ENCODE results near the gene THSD7A. TPM values are rescaled to one million over a fixed set of nuclear protein-coding genes. Genes with fewer than 3 reads are reported as not detected.
A peak's percentile ranks its signal among the peaks of the same experiment; 100 is the strongest.

Gene THSD7A
- total RNA-seq, 2 donors from 2014 or later: 2.0 to 2.4 TPM

GRCh38 chr7:11667810-11668185 is 164.2 kb downstream of the THSD7A start:
- no peak for ATAC-seq

GRCh38 chr7:11667071-11667809 is 164.8 kb downstream of the THSD7A start:
- no peak for DNase-seq
- ATAC-seq: no peak
- intact Hi-C loops (cut with DNase I): no loop called here

More at GRCh38 chr7:11667810-11668185, 164.2 kb downstream of the THSD7A start:
- intact Hi-C loops (cut with DNase I): no loop called here
- no peak for DNase-seq

- DNase-seq: no peak
- intact Hi-C loops (cut with DNase I): no loop called here
- no peak for ATAC-seq
These were observed 166.6 kb downstream of the THSD7A start for GRCh38 chr7:11665357-11665756.

- no peak for ATAC-seq
- intact Hi-C loops (cut with DNase I): no loop called here
These were observed 176.4 kb downstream of the THSD7A start for GRCh38 chr7:11655642-11656041.

GRCh38 chr7:11655163-11655562 is 176.8 kb downstream of the THSD7A start:
- ATAC-seq (no peak), DNase-seq (no peak)
- intact Hi-C loops (cut with DNase I): no loop called here

More at GRCh38 chr7:11655642-11656041, 176.4 kb downstream of the THSD7A start:
- no peak for DNase-seq

GRCh38 chr7:11650500-11650899 is 181.5 kb downstream of the THSD7A start:
- ATAC-seq: no peak
- intact Hi-C loops (cut with DNase I): no loop called here

GRCh38 chr7:11650030-11650429 is 182.0 kb downstream of the THSD7A start:
- DNase-seq (no peak), ATAC-seq (no peak)
- intact Hi-C loops (cut with DNase I): no loop called here

More at GRCh38 chr7:11650500-11650899, 181.5 kb downstream of the THSD7A start:
- DNase-seq: no peak

- ATAC-seq: peak in 1 of 2 donors; percentile 77
- intact Hi-C loops (cut with DNase I): no loop called here
These were observed 183.0 kb downstream of the THSD7A start for GRCh38 chr7:11648980-11649379.

GRCh38 chr7:11648101-11648500 is 183.9 kb downstream of the THSD7A start:
- ATAC-seq (no peak), DNase-seq (no peak)
- intact Hi-C loops (cut with DNase I): no loop called here

More at GRCh38 chr7:11648980-11649379, 183.0 kb downstream of the THSD7A start:
- DNase-seq: no peak

GRCh38 chr7:11642841-11643240 is 189.2 kb downstream of the THSD7A start:
- intact Hi-C loops (cut with DNase I): no loop called here
- DNase-seq (no peak), ATAC-seq (no peak)

- DNase-seq (no peak), ATAC-seq (no peak)
- intact Hi-C loops (cut with DNase I): no loop called here
These were observed 189.7 kb downstream of the THSD7A start for GRCh38 chr7:11642276-11642675.

GRCh38 chr7:11638011-11638774 is 193.8 kb downstream of the THSD7A start:
- DNase-seq: no peak
- intact Hi-C loops (cut with DNase I): no loop called here
- no peak for ATAC-seq

GRCh38 chr7:11636274-11636673 is 195.7 kb downstream of the THSD7A start:
- DNase-seq (no peak), ATAC-seq (no peak)
- intact Hi-C loops (cut with DNase I): no loop called here

- ATAC-seq (no peak), DNase-seq (no peak)
- intact Hi-C loops (cut with DNase I): no loop called here
These were observed 198.7 kb downstream of the THSD7A start for GRCh38 chr7:11633310-11633709.

- no peak for DNase-seq
- no peak for ATAC-seq
- intact Hi-C loops (cut with DNase I): no loop called here
These were observed 201.6 kb downstream of the THSD7A start for GRCh38 chr7:11630355-11630754.

GRCh38 chr7:11625669-11626068 is 206.3 kb downstream of the THSD7A start:
- DNase-seq (peak; percentile 31), ATAC-seq (peak in 1 of 2 donors; percentile 57)
- intact Hi-C loops (cut with DNase I): no loop called here

- no peak for DNase-seq
- intact Hi-C loops (cut with DNase I): no loop called here
- no peak for ATAC-seq
These were observed 208.8 kb downstream of the THSD7A start for GRCh38 chr7:11623093-11623678.

GRCh38 chr7:11620406-11621253 is 211.4 kb downstream of the THSD7A start:
- DNase-seq (no peak), ATAC-seq (no peak)
- intact Hi-C loops (cut with DNase I): no loop called here

- intact Hi-C loops (cut with DNase I): no loop called here
- DNase-seq (no peak), ATAC-seq (no peak)
These were observed 215.5 kb downstream of the THSD7A start for GRCh38 chr7:11616466-11616865.

Data from left cardiac atrium (tissue), 4 donors.